ENCODE data around the gene PANX2. TPM values are rescaled to one million over a fixed set of nuclear protein-coding genes. Genes with fewer than 3 reads are reported as not detected.

The PANX2 gene
- total RNA-seq, 4 donors from 2014 or later, result 1.4 to 4.3 (median 1.8) TPM

DNA sequence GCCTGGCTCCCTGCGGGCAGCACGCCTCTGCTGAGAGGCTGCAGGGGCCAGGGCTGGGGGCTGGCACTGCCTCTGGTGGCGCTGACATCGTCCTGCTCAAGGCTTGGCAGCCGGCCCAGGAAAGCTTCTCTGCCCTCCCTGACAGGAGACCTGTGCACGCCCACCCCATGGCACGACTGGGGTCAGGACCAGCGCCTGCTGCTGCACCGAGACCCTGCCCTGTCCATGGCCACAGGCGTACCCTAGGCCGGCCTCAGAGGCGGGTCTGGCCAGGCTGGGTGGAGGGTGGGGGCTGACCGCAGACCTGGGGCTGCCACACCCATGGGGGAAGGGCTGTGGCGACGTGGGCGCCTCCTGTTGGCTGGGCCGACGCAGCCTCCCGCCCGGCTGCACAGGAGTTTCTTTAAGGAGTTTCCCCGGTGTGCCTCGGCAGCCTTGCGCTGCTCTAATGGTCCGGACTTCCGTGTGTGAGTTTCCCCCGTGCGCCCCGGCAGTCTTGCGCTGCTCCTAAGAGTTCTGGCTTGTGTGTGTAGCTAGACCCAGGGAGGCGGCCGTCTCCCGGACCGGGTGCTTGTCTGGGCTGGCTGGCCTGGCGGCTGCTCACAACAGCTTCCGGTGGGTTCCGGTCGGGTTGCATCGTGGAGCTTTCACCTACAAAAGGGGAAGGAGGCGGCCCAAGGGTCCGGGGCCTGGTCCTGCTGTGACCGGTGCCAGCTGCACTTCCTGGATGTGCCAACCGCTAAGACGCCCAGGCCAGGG lies 19.8 kb downstream of the PANX2 start:
- peak; percentile 56 to 95 for DNase-seq (ENCODE audit: low spot score in 2 of 2)
- no peak for TF ChIP-seq POLR2A (IDR thresholded peaks at IDR 0.05)
- no peak for TF ChIP-seq CTCF (IDR thresholded peaks at IDR 0.05)
- 5 to 20% methylated on average over 1 to 20 of the region's 43 CpGs for WGBS, 2 donors
- H3K4me3 ChIP-seq (ENCODE audit: low read depth, poor library complexity, severe bottlenecking), result no peak overlapping the region
- intact Hi-C loops (cut with DNase I; ENCODE audit: low total_unique reads), result no loop called here

DNA sequence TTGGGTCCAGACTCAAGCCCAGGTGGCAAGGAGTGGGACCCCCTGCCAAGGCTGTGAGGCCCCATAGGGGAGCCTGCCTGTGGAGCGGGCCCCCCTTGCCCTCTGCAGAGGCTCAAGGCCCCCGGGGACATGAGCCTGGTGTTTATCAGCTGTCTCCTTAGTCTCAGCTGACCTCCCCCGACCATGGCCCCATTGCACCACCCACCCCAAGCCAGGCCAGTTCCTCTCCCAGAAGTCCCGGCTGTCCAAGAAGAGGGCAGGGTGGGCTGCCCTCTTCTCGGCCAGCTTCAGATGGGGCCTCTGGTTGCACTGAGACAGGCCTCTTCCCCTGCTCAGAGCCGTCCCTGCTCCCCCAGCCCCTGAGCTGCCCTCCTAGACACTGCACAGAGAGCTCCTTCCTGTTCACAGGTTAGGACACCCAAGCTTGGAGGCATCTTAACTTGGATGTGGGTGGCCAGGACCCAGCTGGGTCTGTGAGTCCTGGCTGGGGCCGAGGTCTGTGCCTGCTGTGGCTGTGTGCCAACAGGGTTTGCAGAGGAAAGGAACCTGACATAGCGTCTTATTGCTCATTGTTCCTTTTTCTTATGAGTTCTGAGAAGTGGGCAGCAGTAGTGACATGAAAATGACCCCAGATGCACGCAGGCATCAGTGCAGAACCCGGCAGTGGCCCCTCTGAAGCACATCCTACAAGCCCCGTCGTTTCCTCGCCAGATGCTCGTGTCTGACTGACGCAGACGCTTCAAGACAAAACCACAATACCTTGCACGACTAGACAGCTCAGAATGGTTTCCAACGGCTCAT lies 20.6 kb downstream of the PANX2 start:
- 54 to 65% methylated on average over 15 to 18 of the region's 18 CpGs for WGBS, 2 donors
- no peak for DNase-seq (ENCODE audit: low spot score in 2 of 2)
- H3K4me3 ChIP-seq (ENCODE audit: low read depth, poor library complexity, severe bottlenecking), result no peak overlapping the region

GRCh38 chr22:50192436-50193204 lies 22.1 kb downstream of the PANX2 start:
- no peak for DNase-seq (ENCODE audit: low spot score in 2 of 2)
- intact Hi-C loops (cut with DNase I; ENCODE audit: low total_unique reads), result no loop called here
- 71 to 84% methylated on average over 20 to 21 of the region's 25 CpGs for WGBS, 2 donors
- H3K4me3 ChIP-seq (ENCODE audit: low read depth, poor library complexity, severe bottlenecking), result no peak overlapping the region
- TF ChIP-seq POLR2A (IDR thresholded peaks at IDR 0.05), result no peak
- no peak for TF ChIP-seq CTCF (IDR thresholded peaks at IDR 0.05)

More for the DNA sequence above, 20.6 kb downstream of the PANX2 start:
- intact Hi-C loops (cut with DNase I; ENCODE audit: low total_unique reads), result no loop called here
- TF ChIP-seq POLR2A (IDR thresholded peaks at IDR 0.05) (no peak), CTCF (IDR thresholded peaks at IDR 0.05) (no peak)

DNA sequence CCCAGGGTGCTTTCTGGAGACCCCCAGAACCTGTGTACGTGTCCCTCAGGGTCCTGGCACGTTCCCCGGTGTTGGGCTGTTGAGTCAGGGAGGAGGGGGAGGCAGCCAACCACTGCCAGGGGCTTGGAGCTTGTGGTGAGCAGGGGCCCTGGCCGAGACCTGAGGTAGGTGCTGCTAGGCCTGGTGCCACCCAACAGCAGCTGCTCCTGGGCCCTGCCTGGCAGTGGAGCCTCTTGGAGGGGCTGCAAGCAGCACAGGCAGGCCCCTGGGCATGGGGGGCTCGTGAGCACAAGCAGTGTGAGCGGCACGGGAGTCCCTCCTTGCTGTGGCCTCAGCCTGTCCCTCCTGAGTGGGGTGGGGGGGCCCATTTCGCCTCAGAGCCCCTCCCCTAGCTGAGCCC lies 23.1 kb downstream of the PANX2 start:
- TF ChIP-seq POLR2A (IDR thresholded peaks at IDR 0.05) (no peak), CTCF (IDR thresholded peaks at IDR 0.05) (no peak)
- 91% methylated on average over 7 of the region's 8 CpGs; no CpG with 5 or more reads in 1 of the 2 donors for WGBS, 2 donors
- no peak for DNase-seq (ENCODE audit: low spot score in 2 of 2)
- no peak overlapping the region for H3K4me3 ChIP-seq (ENCODE audit: low read depth, poor library complexity, severe bottlenecking)
- intact Hi-C loops (cut with DNase I; ENCODE audit: low total_unique reads), result no loop called here

DNA sequence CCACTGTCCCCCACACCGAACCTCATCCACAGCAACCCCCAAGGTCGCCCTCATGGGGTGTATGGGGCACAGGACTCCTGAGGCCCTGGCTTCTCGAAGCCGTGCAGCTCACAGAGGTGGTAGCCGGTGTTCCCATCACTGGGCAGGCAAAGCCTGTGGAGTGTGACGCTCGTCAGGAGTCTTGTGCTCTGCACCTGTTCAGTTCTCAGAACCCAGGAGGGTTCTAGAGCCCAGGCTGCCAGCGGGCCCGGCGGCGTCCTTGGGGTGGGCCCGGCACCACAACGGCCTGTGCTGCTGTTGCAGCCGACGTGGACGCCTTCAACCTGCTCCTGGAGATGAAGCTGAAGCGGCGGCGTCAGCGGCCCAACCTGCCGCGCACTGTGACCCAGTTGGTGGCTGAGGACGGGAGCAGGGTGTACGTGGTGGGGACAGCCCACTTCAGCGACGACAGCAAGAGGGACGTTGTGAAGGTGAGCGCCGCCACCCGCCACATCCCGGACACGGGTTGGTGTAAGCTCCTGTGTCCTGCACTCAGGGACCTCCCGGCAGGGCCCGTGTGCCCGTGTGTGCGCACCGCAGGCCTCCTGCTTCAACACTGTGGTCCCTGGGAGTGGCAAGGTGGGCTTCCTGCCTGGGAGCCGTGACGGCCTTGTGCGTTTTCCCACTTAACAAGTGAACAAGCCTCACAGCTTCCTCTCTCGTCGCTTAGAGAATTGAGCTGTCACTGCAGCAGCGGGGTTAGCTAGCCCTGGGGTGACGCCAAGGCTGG lies 23.7 kb downstream of the PANX2 start:
- TF ChIP-seq CTCF (IDR thresholded peaks at IDR 0.05), result no peak
- no peak for TF ChIP-seq POLR2A (IDR thresholded peaks at IDR 0.05)
- WGBS, 2 donors, result 92 to 95% methylated on average over 38 to 44 of the region's 44 CpGs
- intact Hi-C loops (cut with DNase I; ENCODE audit: low total_unique reads), result no loop called here
- H3K4me3 ChIP-seq (ENCODE audit: low read depth, poor library complexity, severe bottlenecking), result no peak overlapping the region
- no peak for DNase-seq (ENCODE audit: low spot score in 2 of 2)
